GM19238 (cell line): Measurements from ENCODE around the gene SYCE1.

ENCODE experiments used
- DNase-seq: peaks from one replicate; pipeline ENCODE4 v3.0.0; 2011; ENCODE audit warnings: low spot score; ENCODE audit not compliant: insufficient read length

SYCE1 gene

DNA sequence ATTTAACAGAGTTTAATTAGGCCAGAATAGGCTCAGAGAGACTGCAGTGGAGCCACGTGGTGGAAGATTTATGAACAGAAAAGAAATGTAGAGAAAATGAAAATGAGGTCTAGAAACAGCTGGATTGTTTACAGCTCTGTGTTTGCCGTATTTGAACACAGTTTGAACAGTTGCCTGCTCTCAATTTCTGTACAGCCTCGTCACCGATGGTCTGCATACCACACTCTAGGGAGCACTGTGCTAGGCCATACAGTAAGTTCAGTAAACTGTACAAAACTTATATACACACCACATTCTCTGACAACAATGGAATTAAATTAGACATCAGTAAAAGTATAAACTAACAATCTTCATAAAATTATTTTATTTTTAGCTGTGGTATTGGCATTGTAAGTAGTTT, 49.3 kb downstream of the SYCE1 start:
- no peak for DNase-seq

DNA sequence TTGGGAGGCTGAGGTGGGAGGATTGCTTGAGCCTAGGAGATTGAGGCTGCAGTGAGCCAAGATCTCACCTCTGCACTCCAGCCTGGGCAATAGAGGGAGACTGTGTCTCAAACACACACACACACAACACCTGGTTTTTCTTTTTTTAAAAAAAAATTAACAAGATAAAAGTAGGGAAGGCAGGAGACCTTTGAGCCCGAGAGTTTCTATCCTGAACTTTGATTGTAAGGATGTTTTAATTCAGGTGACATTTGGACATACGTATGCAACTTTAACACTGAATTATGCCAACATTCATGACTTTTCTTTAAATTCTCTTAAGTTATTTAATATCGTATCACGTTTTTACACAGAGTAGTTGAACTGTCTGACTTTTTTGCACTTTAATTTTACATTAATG, 49.9 kb downstream of the SYCE1 start:
- no peak for DNase-seq

- no peak for DNase-seq
These were observed 53.4 kb downstream of the SYCE1 start for GRCh38 chr10:133511907-133512528.

DNA sequence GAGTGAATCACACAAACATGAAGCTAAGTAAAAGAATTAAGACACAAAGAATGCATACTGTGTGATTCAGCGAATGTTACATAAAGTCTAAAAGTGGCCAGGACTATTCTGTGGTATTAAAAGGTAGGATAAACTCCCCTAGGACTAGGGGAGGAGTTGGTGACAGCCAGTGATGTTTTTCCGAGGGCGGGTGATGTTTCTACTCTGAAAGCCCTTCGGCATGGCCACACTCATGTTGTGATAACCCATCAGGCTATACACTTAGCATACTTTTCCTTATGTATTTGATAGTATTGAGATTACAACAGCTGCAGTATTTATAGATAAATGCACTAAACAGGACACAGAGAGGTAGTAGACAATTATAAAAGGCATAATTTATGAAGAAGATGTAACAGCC, 54.0 kb downstream of the SYCE1 start:
- no peak for DNase-seq

DNA sequence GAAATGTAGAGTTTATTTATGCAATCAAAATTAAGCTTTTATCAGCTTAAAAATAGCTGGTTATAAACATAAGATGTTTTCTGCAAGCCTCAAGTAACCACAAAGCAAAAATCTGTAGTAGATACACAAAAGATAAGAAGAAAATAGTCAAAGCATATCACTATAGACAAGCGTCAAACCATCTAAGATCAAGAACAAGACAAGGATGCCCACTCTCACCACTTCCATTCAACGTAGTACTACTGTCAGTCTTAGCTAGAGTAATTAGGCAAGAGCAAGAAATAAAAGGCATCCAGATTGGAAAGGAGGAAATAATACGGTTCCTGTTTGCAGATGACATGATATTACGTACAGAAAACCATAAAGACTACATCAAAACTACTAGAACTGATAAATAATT, 55.7 kb downstream of the SYCE1 start:
- no peak for DNase-seq
